Bronchus fibroblast of lung (primary cell): ENCODE measurements around the gene NAP1L3. TPM values are rescaled to one million over a fixed set of nuclear protein-coding genes. Genes with fewer than 3 reads are reported as not detected.

Experiments
- total RNA-seq: library from RNA; depleted of rRNA; stranded (reverse); fragments of >200 nt; gene quantifications from 2 replicates; pipeline ENCODE4 v1.2.3, GENCODE V29; 2015

Gene NAP1L3
- total RNA-seq: 0.89 and 1.8 TPM in 2 replicates

GRCh38 chrX:93673056-93673868, at the start of gene NAP1L3:
TSS of gene NAP1L3 (minus strand) at chrX:93673578. CDS start at chrX:93673304, 274 bp downstream.

GRCh38 chrX:93673869-93674271, 492 bp upstream of the NAP1L3 start, which contains the start of gene FAM133A:
TSS of gene FAM133A (plus strand) at chrX:93674206. CDS start at chrX:93709420, 35,214 bp downstream.

Other genes starting within 250 kb of the NAP1L3 start
- gene FAM133A, start 628 bp upstream of the NAP1L3 start, total RNA-seq: 0.17 TPM in 1 of 2 replicates, not detected in the other